Heart right ventricle (tissue), 16 donors: ENCODE measurements around the gene PLA2G1B. TPM values are rescaled to one million over a fixed set of nuclear protein-coding genes. Genes with fewer than 3 reads are reported as not detected.

ENCODE experiments used
- ATAC-seq, 8 donors: fragments of 200-7000 bp; cut with Tn5 transposase; one replicate each; pipeline ENCODE4 v1.9.1; 2020; ENCODE audit warnings: mild to moderate bottlenecking in 8 of 8, moderate library complexity in 8 of 8, moderate number of reproducible peaks in 1 of 8
- DNase-seq, 2 donors: peaks; one replicate each; pipeline ENCODE4 v3.0.0-alpha.2; 2020
- H3K27ac ChIP-seq, 10 donors: fragments of 200-600 bp; sonication (generic) in 2 of 10; one replicate each; pipeline versions ENCODE4 v1.5.0 to v1.8.0; 2020 to 2022; ENCODE audit warnings: mild to moderate bottlenecking in 3 of 10
- H3K27me3 ChIP-seq, 7 donors: fragments of 200-600 bp; one replicate each; pipeline ENCODE4 v1.8.0; 2021 to 2022; ENCODE audit warnings: mild to moderate bottlenecking in 2 of 7
- H3K36me3 ChIP-seq, 9 donors: fragments of 200-600 bp; sonication (generic) in 1 of 9; one replicate each; pipeline versions ENCODE4 v1.5.0 to v1.8.0; 2020 to 2022; ENCODE audit warnings: mild to moderate bottlenecking in 2 of 9
- H3K4me1 ChIP-seq, 9 donors: fragments of 200-600 bp; sonication (generic) in 1 of 9; one replicate each; pipeline versions ENCODE4 v1.5.0 to v1.8.0; 2020 to 2022; ENCODE audit warnings: mild to moderate bottlenecking in 4 of 9
- H3K4me3 ChIP-seq, 10 donors: fragments of 200-600 bp; sonication (generic) in 2 of 10; one replicate each; pipeline versions ENCODE4 v1.5.0 to v1.8.0; 2020 to 2022; ENCODE audit warnings: mild to moderate bottlenecking in 7 of 10, moderate library complexity in 2 of 10
- H3K9me3 ChIP-seq, 11 donors: fragments of 200-600 bp in 10 of 11; sonication (generic) in 2 of 11; one replicate each; pipeline versions ENCODE4 v1.5.0 to v1.8.0; 2013 to 2022; ENCODE audit warnings: mild to moderate bottlenecking in 2 of 11, control low read depth in 1 of 11, moderate library complexity in 1 of 11
- CTCF ChIP-seq, 9 donors: fragments of 200-600 bp; sonication (generic) in 2 of 9; IDR thresholded peaks; one replicate each; pipeline versions ENCODE4 v1.5.0 to v1.8.0; 2021 to 2022; ENCODE audit warnings: antibody characterized with exemption in 9 of 9, mild to moderate bottlenecking in 5 of 9, moderate library complexity in 1 of 9
- WGBS, 2 donors: extraction: QIAGEN DNeasy Blood & Tissue Kit; methylation state at CpG; one replicate each; pipeline ENCODE4 v1.1.7; 2013; ENCODE audit warnings: inconsistent platforms in 1 of 2; 5-methylcytosine and 5-hydroxymethylcytosine counted together
- intact Hi-C, 10 donors: fragments of 100-400 bp; cut with DNase I; formaldehyde crosslinking; loops; one replicate each; pipeline versions ENCODE4 v1.11.1 to v1.14.2; 2022
- polyA plus RNA-seq, 2 donors: library from polyadenylated mRNA; stranded (reverse); fragments of 200-250 nt; gene quantifications; one replicate each; pipeline ENCODE4 v1.2.3, GENCODE V29; 2013
- total RNA-seq, 10 donors: library from RNA; stranded (reverse); fragmentation: NEBNext Ultra II Directional in 3 of 10; extraction: Animal tissue kit (Norgen Biotek cat#: 25700) in 3 of 10; gene quantifications; one replicate each; pipeline versions ENCODE4 v1.2.1 to v1.2.4, GENCODE V29; 2021 to 2023
- donor health status: Arrhythmogenic right ventricular cardiomyopathy.
- donor health status: ischemic (EF 13 %, LVEDD 7.1; RV severe dilation, severe dysfunction).
- donor health status: healthy with polysubstance abuse.
- donor health status: DM: no; HTN: yes; CAD: no.
- donor health status: DM: no; HTN: no; CAD: no.
- donor health status: ischemic (EF 25% LVEDD 6.9; RV normal size, moderate dysfunction).
- donor health status: ischemic (EF 25% LVEDD 5.7; RV mildly dilated, moderate dysfunction).
- donor health status: healthy.
- donor health status: DM: yes; HTN: yes; CAD: no.
- donor health status: Ischemic cardiomyopathy.
- donor health status: ischemic (EF 35%, LVEDD 5.7; RV mildly dilated, moderate dysfunction).
- donor health status: nonischemic (EF 11% LVEDD 7.7; RV severe dilation, severe dysfunction).
- donor health status: DM: yes; HTN: yes; CAD: no.
- donor health status: PGD.
- donor health status: ischemic (EF 29% LVEDD 5.4; RV normal size, mild dysfunction).
- donor health status: nonischemic (EF 23%, LVEDD 6.1; RV moderate dilation, normal function).

Gene PLA2G1B
- total and polyA plus RNA-seq, 12 donors: 0.22 to 1.8 (median 0.86) TPM; not detected in 4

- ATAC-seq: no peak
- 91 to 92% methylated on average over 7 of the region's 7 CpGs for WGBS, 2 donors
- DNase-seq: no peak
- no peak overlapping the region for H3K4me3 ChIP-seq
- no peaks in the 10 kb centered on the region for H3K27me3 ChIP-seq
- intact Hi-C loops: no loop called here
- H3K9me3 ChIP-seq: no peaks in the 10 kb centered on the region
- TF ChIP-seq CTCF (IDR thresholded peaks at IDR 0.05): no peak
- no peaks in the 10 kb centered on the region for H3K4me1 ChIP-seq
- H3K27ac ChIP-seq: no peak overlapping the region
- H3K36me3 ChIP-seq: peaks cover 0 to 19% (median 0%) of the 10 kb centered on the region in 9 donors
Observed at GRCh38 chr12:120346681-120347080, 19.1 kb upstream of the PLA2G1B start.

- DNase-seq (no peak), ATAC-seq (peak in 1 of 8 donors; percentile 18)
- Histone ChIP-seq H3K4me3 (no peak overlapping the region), H3K4me1 (no peaks in the 10 kb centered on the region), H3K36me3 (peaks cover 0 to 19% (median 0%) of the 10 kb centered on the region in 9 donors), H3K27ac (no peak overlapping the region), H3K9me3 (no peaks in the 10 kb centered on the region), H3K27me3 (no peaks in the 10 kb centered on the region)
- 89 to 90% methylated on average over 15 of the region's 15 CpGs for WGBS, 2 donors
- intact Hi-C loops: no loop called here
- no peak for TF ChIP-seq CTCF (IDR thresholded peaks at IDR 0.05)
Observed at GRCh38 chr12:120346031-120346430, 18.5 kb upstream of the PLA2G1B start.

- Histone ChIP-seq H3K27me3 (no peaks in the 10 kb centered on the region), H3K36me3 (peaks cover 0 to 19% (median 0%) of the 10 kb centered on the region in 9 donors), H3K27ac (no peak overlapping the region), H3K4me1 (no peaks in the 10 kb centered on the region), H3K4me3 (no peak overlapping the region), H3K9me3 (no peaks in the 10 kb centered on the region)
- no peak for TF ChIP-seq CTCF (IDR thresholded peaks at IDR 0.05)
- 91% methylated on average over 8 of the region's 8 CpGs for WGBS, 2 donors
- intact Hi-C loops: no loop called here
- ATAC-seq (no peak), DNase-seq (no peak)
Observed at GRCh38 chr12:120343692-120344091, 16.1 kb upstream of the PLA2G1B start.

GRCh38 chr12:120343039-120343537, 15.5 kb upstream of the PLA2G1B start:
- 67 to 68% methylated on average over 10 of the region's 10 CpGs for WGBS, 2 donors
- Histone ChIP-seq H3K36me3 (peaks cover 0 to 19% (median 0%) of the 10 kb centered on the region in 9 donors), H3K27ac (no peak overlapping the region), H3K4me1 (no peaks in the 10 kb centered on the region), H3K27me3 (no peaks in the 10 kb centered on the region), H3K9me3 (peaks cover 0 to 3% (median 0%) of the 10 kb centered on the region in 11 donors), H3K4me3 (no peak overlapping the region)
- TF ChIP-seq CTCF (IDR thresholded peaks at IDR 0.05): no peak
- DNase-seq (no peak), ATAC-seq (no peak)
- intact Hi-C loops: no loop called here
